Brain microvascular endothelial cell (primary cell): ENCODE data around the gene RAC3.

Experiments used
- DNase-seq: peaks from one replicate; pipeline ENCODE4 v3.0.0-alpha.2; 2020
- H3K27ac ChIP-seq: fragments of 250-450 bp; sonication (Bioruptor Pico); 2 replicates; pipeline ENCODE4 v1.5.1; 2020; ENCODE audit warnings: mild to moderate bottlenecking, moderate library complexity
- H3K27me3 ChIP-seq: fragments of 250-450 bp; sonication (Bioruptor Pico); replicated peaks from 2 replicates; pipeline ENCODE4 v1.5.1; 2020; ENCODE audit warnings: mild to moderate bottlenecking
- H3K36me3 ChIP-seq: fragments of 250-450 bp; sonication (Bioruptor Pico); replicated peaks from 2 replicates; pipeline ENCODE4 v1.5.1; 2020; ENCODE audit warnings: mild to moderate bottlenecking
- H3K4me3 ChIP-seq: 2 replicates; pipeline ENCODE4 v1.5.1; 2011; ENCODE audit warnings: low read depth, mild to moderate bottlenecking, control low read depth, low read length, moderate library complexity
- in situ Hi-C: cut with HindIII; loops from 2 replicates; pipeline ENCODE4 v1.10.0; 2017; ENCODE audit warnings: low sequenced_read_pairs, low pct_ligation_motif_present
- TF ChIP-seq, protein P1 (sequence below): IDR thresholded peaks from 2 replicates; pipeline ENCODE4 v1.5.1; 2011; ENCODE audit warnings: low read depth, mild to moderate bottlenecking, moderate library complexity, low read length, control low read depth, inconsistent platforms; ENCODE audit errors: missing control alignments

RAC3 gene

GRCh38 chr17:82030470-82031302 is 792 bp upstream of the RAC3 start:
- Histone ChIP-seq H3K36me3 (no peaks in the 10 kb centered on the region), H3K27me3 (no peaks in the 10 kb centered on the region), H3K27ac (no peak overlapping the region), H3K4me3 (peak overlapping the region; percentile 59)
- DNase-seq: peak; percentile 64
- in situ Hi-C loops: loop anchor here (10.0 kb wide), 1 partner anchor 56 kb away; the partner anchor contains the start of gene ASPSCR1
- TF ChIP-seq, protein P1, sequence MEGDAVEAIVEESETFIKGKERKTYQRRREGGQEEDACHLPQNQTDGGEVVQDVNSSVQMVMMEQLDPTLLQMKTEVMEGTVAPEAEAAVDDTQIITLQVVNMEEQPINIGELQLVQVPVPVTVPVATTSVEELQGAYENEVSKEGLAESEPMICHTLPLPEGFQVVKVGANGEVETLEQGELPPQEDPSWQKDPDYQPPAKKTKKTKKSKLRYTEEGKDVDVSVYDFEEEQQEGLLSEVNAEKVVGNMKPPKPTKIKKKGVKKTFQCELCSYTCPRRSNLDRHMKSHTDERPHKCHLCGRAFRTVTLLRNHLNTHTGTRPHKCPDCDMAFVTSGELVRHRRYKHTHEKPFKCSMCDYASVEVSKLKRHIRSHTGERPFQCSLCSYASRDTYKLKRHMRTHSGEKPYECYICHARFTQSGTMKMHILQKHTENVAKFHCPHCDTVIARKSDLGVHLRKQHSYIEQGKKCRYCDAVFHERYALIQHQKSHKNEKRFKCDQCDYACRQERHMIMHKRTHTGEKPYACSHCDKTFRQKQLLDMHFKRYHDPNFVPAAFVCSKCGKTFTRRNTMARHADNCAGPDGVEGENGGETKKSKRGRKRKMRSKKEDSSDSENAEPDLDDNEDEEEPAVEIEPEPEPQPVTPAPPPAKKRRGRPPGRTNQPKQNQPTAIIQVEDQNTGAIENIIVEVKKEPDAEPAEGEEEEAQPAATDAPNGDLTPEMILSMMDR: peak; percentile 87

DNA sequence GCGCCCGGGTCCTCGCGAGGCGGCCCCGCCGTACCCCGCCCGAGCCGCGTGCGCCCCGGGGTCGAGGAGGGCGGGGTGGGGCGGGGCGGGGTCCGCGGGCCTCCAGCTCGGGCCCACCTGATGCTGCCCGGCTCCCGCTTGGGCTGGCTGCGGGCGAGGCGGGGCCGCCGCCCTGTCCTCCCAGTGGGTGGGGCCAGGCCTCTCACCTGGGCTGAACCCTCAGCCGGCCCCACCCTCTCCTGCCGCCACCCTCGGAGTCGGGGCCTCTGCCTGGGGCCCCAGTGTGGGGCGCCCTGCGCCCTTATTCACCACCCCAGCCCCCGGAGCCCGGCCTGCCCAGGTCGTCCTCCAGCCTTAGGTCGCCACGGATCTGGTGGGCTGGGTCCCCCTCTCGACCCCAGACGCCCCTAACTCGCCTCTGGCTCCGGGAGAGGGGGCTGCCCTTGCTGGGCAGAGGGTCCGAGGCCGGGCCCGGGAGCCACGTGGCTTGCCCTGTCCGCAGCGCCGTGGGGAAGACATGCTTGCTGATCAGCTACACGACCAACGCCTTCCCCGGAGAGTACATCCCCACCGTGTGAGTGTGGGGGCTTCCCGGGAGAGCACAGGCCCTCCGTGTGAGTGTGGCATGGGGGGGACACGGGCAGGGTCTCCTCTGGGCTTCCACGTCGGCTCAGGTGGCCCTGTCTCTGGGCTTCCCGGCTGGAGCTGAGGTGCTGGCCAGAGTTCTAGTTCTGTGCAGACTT is 578 bp downstream of the RAC3 start:
- no peak for DNase-seq
- TF ChIP-seq, protein P1: no peak
- in situ Hi-C loops: loop anchor here (10.0 kb wide), 1 partner anchor 57 kb away; the partner anchor contains the start of gene ASPSCR1
- H3K27me3 ChIP-seq: no peaks in the 10 kb centered on the region
- peak overlapping the region; percentile 57 for H3K4me3 ChIP-seq
- no peaks in the 10 kb centered on the region for H3K36me3 ChIP-seq
- no peak overlapping the region for H3K27ac ChIP-seq

- Histone ChIP-seq H3K27me3 (no peaks in the 10 kb centered on the region), H3K4me3 (no peak overlapping the region), H3K36me3 (no peaks in the 10 kb centered on the region), H3K27ac (no peak overlapping the region)
- in situ Hi-C loops: loop anchor here (10.0 kb wide), 1 partner anchor 59 kb away; the partner anchor contains the start of gene ASPSCR1
- TF ChIP-seq, protein P1: no peak
- DNase-seq: no peak
Observed at GRCh38 chr17:82033359-82034085, 2.0 kb downstream of the RAC3 start.

DNA sequence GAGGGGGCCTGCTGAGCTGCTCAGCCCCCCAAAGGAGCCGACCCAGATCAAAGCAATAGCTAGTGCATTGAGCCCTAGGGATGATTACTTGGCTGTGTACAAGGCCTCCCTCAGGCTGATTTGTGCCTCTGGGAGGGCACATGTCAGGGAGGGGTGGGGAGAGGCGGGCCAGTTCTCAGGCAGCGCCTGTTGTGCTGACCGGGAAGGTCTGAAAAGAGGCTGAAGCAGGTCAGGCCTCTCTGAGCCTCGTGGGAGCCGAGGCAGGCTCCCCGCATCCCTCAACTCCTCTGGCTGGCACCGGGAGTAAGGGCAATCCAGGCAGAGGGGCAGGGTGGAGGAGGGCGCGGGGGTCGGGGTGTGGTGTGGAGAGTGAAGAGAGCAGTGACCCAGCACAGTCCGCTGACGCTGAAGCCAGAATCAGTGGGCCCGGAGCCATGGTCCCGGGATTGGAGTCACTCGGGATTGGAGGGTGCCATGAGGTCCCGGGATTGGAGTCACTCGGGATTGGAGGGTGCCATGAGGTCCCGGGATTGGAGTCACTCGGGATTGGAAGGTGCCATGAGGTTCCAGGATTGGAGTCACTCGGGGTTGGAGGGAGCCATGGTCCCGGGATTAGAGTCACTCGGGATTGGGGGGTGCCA is 3.0 kb downstream of the RAC3 start:
- Histone ChIP-seq H3K27me3 (no peaks in the 10 kb centered on the region), H3K4me3 (no peak overlapping the region), H3K36me3 (no peaks in the 10 kb centered on the region), H3K27ac (no peak overlapping the region)
- in situ Hi-C loops: loop anchor here (10.0 kb wide), 1 partner anchor 60 kb away; the partner anchor contains the start of gene ASPSCR1
- DNase-seq: no peak
- TF ChIP-seq, protein P1: no peak

GRCh38 chr17:82035488-82035887 is 4.0 kb downstream of the RAC3 start:
- H3K27me3 ChIP-seq: no peaks in the 10 kb centered on the region
- no peak for DNase-seq
- no peak overlapping the region for H3K27ac ChIP-seq
- in situ Hi-C loops: loop anchor here (10.0 kb wide), 1 partner anchor 61 kb away; the partner anchor contains the start of gene ASPSCR1
- no peak overlapping the region for H3K4me3 ChIP-seq
- no peaks in the 10 kb centered on the region for H3K36me3 ChIP-seq
- TF ChIP-seq, protein P1: no peak
